Heart left ventricle (tissue), 13 donors: ENCODE data around the gene BRD3OS.

Experiments
- POLR2A ChIP-seq, 2 donors: fragments of 450-650 bp; IDR thresholded peaks; one replicate each; pipeline ENCODE4 v1.6.1; 2017; ENCODE audit warnings: antibody characterized with exemption in 2 of 2, mild to moderate bottlenecking in 2 of 2, moderate library complexity in 2 of 2
- TF ChIP-seq, protein P1 (sequence below), 12 donors: fragments of 200-600 bp; sonication (generic) in 4 of 12; IDR thresholded peaks; one replicate each; pipeline versions ENCODE4 v1.5.0 to v1.8.0; 2018 to 2022; ENCODE audit warnings: antibody characterized with exemption in 12 of 12, mild to moderate bottlenecking in 5 of 12
- donor health status: ischemic (EF 13 %, LVEDD 7.1; RV severe dilation, severe dysfunction).
- donor health status: DM: no; HTN: yes; CAD: no.
- donor health status: DM: no; HTN: no; CAD: no.
- donor health status: ischemic (EF 25% LVEDD 6.9; RV normal size, moderate dysfunction).
- donor health status: ischemic (EF 25% LVEDD 5.7; RV mildly dilated, moderate dysfunction).
- donor health status: ischemic (EF 35%, LVEDD 5.7; RV mildly dilated, moderate dysfunction).
- donor health status: nonischemic (EF 11% LVEDD 7.7; RV severe dilation, severe dysfunction).
- donor health status: DM: yes; HTN: yes; CAD: no.
- donor health status: PGD.
- donor health status: ischemic (EF 29% LVEDD 5.4; RV normal size, mild dysfunction).
- donor health status: nonischemic (EF 23%, LVEDD 6.1; RV moderate dilation, normal function).

DNA sequence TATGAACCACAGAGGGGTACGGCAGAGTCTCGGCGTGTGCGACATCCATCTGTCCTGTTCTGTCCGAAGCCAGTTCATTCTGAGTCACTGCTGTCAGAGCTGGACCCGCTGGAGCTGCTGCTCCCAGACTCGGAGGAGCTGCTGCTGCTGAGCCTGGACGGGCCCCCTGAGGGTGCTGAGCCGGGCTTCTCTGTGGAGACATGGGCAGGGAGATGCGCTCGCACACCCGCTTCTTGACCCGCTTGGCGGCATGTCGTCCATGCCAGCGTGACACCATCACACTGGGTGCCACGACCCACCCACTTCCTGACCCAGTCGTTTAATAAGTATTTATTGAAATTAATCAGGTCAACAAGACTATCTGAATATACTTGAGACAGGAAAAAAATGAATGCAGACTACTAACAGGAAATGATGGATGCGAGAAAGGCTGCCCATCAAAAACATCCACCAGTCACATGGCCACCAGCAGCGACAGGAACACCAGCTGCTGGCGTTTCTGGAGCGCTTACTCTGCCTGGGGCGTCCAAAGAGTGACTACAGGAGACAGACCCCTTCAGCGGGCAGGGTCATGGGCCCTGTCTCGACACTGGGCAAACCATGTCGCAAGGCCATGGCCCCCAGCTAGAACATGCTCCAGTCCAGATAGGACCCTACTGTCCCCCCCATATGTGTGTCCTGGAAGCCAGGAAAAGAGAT lies 8.4 kb downstream of the BRD3OS start:
- TF ChIP-seq, protein P1, sequence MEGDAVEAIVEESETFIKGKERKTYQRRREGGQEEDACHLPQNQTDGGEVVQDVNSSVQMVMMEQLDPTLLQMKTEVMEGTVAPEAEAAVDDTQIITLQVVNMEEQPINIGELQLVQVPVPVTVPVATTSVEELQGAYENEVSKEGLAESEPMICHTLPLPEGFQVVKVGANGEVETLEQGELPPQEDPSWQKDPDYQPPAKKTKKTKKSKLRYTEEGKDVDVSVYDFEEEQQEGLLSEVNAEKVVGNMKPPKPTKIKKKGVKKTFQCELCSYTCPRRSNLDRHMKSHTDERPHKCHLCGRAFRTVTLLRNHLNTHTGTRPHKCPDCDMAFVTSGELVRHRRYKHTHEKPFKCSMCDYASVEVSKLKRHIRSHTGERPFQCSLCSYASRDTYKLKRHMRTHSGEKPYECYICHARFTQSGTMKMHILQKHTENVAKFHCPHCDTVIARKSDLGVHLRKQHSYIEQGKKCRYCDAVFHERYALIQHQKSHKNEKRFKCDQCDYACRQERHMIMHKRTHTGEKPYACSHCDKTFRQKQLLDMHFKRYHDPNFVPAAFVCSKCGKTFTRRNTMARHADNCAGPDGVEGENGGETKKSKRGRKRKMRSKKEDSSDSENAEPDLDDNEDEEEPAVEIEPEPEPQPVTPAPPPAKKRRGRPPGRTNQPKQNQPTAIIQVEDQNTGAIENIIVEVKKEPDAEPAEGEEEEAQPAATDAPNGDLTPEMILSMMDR (IDR thresholded peaks at IDR 0.05), result no peak
- TF ChIP-seq POLR2A (IDR thresholded peaks at IDR 0.05), result no peak
